Endothelial cell of umbilical vein (primary cell): ENCODE measurements around the gene SLC22A25.

Experiments
- CTCF ChIP-seq, 2 donors: IDR thresholded peaks; 1 replicate in 1 of 2; 2 replicates in 1 of 2; pipeline ENCODE4 v1.5.1; 2011; ENCODE audit warnings: low read length in 2 of 2, mild to moderate bottlenecking in 2 of 2, moderate library complexity in 2 of 2, control low read depth in 1 of 2, inconsistent platforms in 1 of 2, low read depth in 1 of 2; ENCODE audit not compliant: insufficient read depth in 1 of 2; ENCODE audit errors: extremely low read depth in 1 of 2
- EZH2 ChIP-seq: IDR thresholded peaks from 2 replicates; pipeline ENCODE4 v1.6.1; 2012; ENCODE audit warnings: borderline replicate concordance, low read depth, mild to moderate bottlenecking, moderate library complexity, low read length, inconsistent platforms; ENCODE audit not compliant: severe bottlenecking
- JUN ChIP-seq: IDR thresholded peaks from 2 replicates; pipeline ENCODE4 v1.6.1; 2011; ENCODE audit warnings: borderline replicate concordance, low read depth; ENCODE audit not compliant: insufficient read length, insufficient read depth
- MYC ChIP-seq: IDR thresholded peaks from one replicate; pipeline ENCODE4 v1.6.1; 2011; ENCODE audit warnings: mild to moderate bottlenecking, low read depth, low read length
- POLR2A ChIP-seq: IDR thresholded peaks from 2 replicates; pipeline ENCODE4 v1.6.1; 2012; ENCODE audit warnings: low read depth, mild to moderate bottlenecking, control low read depth, low read length
- POLR2AphosphoS5 ChIP-seq: IDR thresholded peaks from 2 replicates; pipeline ENCODE4 v1.6.1; 2012; ENCODE audit warnings: low read depth, mild to moderate bottlenecking, control low read depth, low read length, moderate library complexity; ENCODE audit not compliant: insufficient read depth
- TF ChIP-seq, protein P1 (sequence below): IDR thresholded peaks from 2 replicates; pipeline ENCODE4 v1.6.1; 2011; ENCODE audit not compliant: insufficient read depth, insufficient read length

GRCh38 chr11:63239254-63239653, 4.1 kb downstream of the SLC22A25 start:
- TF ChIP-seq POLR2A (no peak), CTCF (IDR thresholded peaks at IDR 0.05; ENCODE audit: extremely low read depth in 1 of 2, insufficient read depth in 1 of 2, low read depth in 1 of 2, low read length in 2 of 2) (no peak), POLR2AphosphoS5 (no peak), EZH2 (no peak), JUN (no peak), MYC (no peak)
- TF ChIP-seq, protein P1, sequence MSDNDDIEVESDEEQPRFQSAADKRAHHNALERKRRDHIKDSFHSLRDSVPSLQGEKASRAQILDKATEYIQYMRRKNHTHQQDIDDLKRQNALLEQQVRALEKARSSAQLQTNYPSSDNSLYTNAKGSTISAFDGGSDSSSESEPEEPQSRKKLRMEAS, result no peak
